Ovary (tissue), 3 donors: ENCODE data around the gene AUTS2.

Source experiments
- CTCF ChIP-seq, 3 donors: fragments of 450-650 bp in 2 of 3; fragments of 200-600 bp in 1 of 3; IDR thresholded peaks; one replicate each; pipeline versions ENCODE4 v1.5.1 to v1.8.0; 2016 to 2022; ENCODE audit warnings: antibody characterized with exemption in 3 of 3, mild to moderate bottlenecking in 1 of 3
- POLR2A ChIP-seq: fragments of 450-650 bp; IDR thresholded peaks from one replicate; pipeline ENCODE4 v1.6.1; 2017; ENCODE audit warnings: antibody characterized with exemption, mild to moderate bottlenecking, moderate library complexity
- donor health status: DM: no; HTN: no; CAD: no.

- TF ChIP-seq CTCF (IDR thresholded peaks at IDR 0.05) (no peak), POLR2A (no peak)
Measured at GRCh38 chr7:69840248-69840647, 242.0 kb downstream of the AUTS2 start.
